GM21825 (cell line): ENCODE results near the gene COX4I1.
"Not testable (repeated sequence)": the region's sequence is repeated elsewhere in the genome, so short reads cannot be mapped to it uniquely, and the experiment has no call there.

Experiments used
- ATAC-seq: cut with Tn5 transposase; IDR thresholded peaks from one replicate; pipeline ENCODE4 v1.9.1; 2021; ENCODE audit warnings: mild to moderate bottlenecking, moderate library complexity; ENCODE audit not compliant: unreplicated experiment

The COX4I1 gene

DNA sequence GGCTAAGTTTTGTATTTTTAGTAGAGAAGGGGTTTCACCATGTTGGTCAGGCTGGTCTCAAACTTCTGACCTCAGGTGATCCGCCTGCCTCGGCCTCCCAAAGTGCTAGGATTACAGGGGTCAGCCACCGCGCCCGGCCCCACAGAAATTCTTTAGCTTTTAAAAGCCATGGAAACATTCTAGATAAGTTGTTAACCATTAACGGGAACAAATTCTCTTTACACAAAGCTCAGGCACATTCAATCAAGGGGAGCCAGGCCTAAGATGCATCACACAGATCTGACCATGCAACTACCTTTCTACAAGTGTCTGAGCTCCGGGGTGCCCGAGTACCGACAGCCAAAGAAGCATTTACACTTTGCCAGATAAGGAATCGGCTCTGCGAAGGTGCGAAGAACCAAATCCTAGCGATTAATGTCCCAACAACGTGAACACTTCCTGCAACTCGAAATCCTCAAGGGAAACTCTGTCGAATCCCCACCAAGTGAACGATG is 1.2 kb upstream of the COX4I1 start:
- ATAC-seq: no peak

DNA sequence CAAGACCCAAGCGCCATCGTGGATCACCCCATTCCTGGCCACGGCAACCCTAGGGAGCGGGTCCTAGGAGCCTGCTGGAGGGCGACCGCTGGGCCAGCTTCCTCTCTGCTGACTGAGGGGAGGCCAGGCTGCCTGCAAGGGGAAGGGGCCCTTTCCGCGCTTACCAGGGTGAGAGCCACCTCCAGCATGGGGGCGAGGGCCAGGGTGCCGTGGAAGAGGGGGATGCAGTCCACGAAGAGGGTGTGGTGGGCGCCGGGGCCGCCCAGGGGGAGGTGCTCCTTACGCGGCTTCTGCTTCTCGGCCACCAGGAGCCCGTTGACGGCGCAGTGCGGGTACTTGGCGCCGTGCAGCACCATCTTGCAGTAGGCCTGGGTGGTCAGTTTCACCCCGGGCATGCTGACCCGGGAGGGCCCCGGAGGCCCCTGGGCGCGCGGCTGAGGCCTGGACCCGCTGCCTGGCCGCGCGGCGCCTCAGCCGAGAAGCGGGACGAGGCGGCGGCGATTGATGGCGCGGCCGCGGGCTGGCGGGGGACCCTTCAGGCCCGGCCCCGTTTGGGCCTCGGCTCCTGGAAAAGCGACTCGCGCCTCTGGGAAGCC is 496 bp upstream of the COX4I1 start:
- ATAC-seq: peak; percentile 29

DNA sequence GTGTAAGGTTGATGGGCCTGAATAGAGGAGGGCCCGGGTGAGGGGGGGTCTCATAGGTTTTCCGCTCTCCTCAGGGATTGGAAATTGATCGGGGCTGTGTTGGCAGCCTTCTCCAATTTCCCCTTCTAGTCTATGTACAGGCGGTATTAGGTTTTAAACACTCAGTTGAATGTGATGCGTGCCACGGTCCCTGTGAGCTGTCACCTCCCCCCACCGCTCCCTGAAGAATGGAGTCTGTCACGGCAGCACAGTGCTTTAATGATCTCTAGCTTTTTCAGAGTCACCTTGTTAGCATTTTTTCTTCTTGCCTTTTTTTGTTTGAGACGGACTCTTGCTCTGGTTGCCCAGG is 800 bp downstream of the COX4I1 start:
- no peak for ATAC-seq

DNA sequence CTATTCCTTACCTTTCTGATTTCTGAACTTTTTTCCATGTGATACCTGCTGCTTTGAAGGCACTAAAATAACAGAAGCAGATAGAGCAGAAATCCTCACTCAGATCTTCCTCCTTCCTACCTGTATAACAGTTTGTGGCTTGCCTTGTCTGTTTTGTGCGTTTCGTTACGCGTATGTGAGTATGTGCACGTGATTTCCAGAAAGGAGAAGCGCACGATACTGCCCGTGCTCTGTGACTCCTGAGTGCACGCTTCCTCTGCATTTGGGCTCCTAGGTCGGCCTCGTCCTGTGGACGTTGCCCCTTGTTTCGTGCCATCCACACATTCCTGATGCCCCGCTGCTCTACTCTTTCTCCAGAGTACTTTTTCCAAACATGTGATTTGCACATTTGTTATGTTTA is 4.1 kb downstream of the COX4I1 start:
- ATAC-seq: no peak

DNA sequence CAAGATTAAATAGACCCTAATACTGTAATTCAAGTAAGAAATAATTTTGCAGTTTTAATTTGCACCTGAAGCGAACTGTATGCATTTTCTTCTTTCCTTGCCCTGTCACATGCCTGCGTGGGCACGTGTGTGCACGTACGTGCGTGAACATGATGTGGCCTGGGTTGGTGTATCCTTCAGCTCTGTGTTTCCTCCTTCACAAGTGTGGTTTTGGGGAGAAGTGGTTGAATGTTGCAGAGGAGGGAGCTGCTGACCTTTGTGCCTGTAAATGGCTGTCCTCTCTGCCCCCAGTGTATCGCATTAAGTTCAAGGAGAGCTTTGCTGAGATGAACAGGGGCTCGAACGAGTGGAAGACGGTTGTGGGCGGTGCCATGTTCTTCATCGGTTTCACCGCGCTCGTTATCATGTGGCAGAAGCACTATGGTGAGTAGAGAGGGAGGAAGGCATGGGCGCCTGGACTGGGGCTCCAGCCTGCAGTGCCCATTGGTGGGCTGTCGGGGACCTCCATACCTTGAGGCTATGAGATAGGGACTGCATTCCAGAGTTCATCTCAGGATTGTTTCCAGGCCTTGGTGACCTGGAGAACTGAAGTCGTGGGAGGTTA is 6.0 kb downstream of the COX4I1 start:
- no peak for ATAC-seq

DNA sequence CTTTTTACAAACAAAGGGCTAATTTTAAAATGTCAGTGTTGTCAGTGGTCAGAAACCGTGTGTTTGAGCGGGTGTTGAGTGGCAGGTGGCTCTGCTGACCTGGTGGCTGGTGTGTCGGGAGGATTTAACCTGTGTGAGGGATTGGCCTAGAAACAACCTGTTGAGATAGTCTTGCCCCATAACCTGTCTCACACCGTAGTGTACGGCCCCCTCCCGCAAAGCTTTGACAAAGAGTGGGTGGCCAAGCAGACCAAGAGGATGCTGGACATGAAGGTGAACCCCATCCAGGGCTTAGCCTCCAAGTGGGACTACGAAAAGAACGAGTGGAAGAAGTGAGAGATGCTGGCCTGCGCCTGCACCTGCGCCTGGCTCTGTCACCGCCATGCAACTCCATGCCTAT is 7.0 kb downstream of the COX4I1 start:
- no peak for ATAC-seq

DNA sequence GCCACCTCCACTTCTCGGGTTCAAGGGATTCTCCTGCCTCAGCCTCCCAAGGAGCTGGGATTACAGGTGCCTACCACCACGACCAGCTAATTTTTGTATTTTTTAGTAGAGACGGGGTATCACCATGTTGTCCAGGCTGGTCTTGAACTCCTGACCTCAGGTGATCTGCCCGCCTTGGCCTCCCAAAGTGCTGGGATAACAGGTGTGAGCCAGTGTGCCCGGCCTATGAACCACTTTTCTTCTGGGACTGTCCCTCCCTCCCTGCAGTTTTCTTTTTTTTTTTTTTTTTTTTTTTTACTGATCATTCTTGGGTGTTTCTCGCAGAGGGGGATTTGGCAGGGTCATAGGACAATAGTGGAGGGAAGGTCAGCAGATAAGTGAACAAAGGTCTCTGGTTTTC is 7.8 kb downstream of the COX4I1 start:
- ATAC-seq: not testable (repeated sequence)

DNA sequence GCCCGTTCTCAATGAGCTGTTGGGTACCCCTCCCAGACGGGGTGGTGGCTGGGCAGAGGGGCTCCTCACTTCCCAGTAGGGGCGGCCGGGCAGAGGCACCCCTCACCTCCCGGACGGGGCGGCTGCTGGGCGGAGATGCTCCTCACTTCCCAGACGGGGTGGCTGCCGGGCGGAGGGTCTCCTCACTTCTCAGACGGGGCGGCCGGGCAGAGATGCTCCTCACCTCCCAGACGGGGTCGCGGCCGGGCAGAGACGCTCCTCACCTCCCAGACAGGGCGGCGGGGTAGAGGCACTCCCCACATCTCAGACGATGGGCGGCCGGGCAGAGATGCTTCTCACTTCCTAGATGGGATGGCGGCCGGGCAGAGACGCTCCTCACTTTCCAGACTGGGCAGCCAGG is 8.6 kb downstream of the COX4I1 start:
- not testable (repeated sequence) for ATAC-seq

DNA sequence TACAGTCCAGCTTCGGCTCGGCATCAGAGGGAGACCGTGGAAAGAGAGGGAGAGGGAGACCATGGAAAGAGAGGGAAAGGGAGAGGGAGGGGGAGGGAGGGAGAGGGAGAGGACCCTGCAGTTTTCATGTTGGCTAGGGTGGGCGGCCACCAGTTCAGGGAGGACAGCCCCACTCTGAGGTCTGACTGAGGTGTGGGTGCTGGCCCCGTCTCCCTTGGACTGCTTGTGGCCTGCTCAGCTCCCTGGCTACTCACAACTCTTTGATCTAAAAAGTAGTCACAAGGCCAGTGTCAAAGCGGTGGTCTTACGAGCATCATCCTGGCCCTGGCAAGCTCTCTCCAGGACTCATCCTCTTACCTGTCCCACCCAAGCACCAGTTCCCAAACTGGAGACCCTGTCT is 9.4 kb downstream of the COX4I1 start:
- ATAC-seq: no peak

DNA sequence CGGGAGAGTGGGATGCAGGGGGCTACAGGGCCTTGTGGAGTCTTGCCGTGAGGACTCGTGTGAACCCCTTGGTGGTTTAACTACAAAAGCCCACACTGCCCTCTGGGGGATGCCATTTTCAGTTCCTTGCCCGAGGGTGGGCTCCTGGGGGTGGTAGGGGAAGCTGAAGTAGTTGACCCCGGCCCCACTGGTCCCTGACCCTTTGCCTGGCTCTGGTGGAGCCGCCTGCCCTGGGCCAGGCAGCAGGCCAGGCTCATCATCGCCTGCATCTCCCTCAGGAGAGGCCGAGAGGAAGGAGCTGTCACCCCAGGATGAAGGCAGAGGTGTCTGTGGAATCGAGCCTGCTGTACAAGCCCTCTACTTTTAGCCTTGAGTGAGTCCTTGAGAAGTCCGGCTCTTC is 10.2 kb downstream of the COX4I1 start:
- no peak for ATAC-seq

DNA sequence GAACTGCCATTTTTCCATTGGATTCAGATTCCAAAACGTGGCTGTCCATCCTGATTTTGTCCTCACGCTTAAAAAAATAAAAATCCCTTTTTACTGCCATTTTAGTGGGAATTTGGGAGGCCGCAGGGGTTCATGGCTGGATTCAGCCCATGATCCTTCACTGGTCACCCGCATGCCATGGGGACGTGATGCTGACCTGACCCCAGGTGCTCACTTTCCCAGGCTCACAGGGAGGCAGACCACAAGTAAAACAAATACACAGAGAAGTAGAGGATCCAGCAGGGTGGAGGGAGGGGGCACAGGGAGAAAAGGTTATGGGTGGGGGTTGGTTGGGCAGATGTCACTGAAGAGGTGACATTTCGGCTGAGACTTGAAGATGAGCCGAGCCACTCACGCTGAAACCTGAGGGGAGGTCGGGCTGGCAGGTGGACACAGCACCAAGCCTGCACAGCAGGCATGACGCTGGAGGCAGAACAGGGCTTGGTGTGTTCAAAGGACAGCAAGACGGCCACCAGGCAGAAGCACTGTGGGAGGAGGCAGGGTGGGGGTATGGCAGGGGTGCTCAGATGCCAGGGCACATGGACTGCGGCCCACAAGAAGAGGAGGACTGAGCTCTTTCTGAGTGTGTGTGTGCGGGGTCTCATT is 10.7 kb downstream of the COX4I1 start:
- no peak for ATAC-seq

DNA sequence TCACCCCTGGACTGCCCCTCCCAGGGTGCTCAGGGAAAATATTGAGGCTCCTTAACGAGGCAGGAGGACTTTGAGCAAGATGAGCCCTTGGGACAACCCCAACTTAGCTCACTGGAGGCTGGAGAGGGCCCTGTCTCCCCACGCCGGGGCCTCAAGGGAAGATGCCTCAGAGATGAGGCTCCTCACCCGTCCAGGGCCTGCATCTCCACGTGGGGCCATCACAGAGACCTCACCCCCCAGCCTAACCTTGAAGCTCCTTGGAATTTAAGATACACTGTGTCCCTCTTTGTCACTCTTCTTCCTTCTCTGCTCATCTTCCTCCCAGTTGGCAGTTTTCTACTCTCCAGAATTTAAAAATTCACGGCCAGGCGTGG is 11.2 kb downstream of the COX4I1 start:
- ATAC-seq: no peak

DNA sequence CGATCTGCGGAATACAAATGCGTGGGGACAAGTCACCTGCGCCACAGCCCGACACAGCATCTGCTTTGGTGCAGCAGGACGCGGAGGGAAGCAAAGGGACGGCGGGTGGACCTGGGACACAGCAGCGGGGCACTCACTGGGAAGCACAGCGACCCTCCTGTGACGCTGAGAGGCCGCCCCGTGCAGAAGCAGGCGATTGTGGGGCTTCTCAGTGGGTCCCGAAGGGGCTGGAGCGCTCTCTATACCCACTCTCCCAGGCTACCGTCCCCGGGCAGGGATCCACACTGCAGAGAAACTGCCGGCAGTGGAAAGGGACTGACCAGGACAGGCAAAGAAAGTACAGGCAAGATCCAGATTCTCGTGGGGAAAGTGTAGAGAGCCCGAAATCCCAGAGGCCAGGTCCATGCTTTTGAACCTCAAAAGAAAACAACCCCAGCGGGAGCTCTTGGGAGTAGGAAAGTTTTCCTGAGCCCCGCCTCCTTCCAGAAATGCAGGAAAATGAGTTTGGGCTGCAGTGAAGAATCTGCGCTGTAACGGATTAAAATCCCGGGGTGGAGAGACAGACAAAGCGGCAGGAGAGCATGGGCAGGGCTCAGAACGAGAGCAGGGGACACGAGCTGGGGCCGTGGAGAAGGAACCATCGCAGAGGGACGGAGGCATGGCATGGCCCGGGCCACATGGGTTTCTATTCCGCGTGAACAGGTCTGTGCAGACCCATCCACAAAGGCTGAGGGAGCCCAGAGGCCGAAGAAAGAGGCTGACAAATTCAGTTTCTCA is 12.7 kb downstream of the COX4I1 start:
- no peak for ATAC-seq

DNA sequence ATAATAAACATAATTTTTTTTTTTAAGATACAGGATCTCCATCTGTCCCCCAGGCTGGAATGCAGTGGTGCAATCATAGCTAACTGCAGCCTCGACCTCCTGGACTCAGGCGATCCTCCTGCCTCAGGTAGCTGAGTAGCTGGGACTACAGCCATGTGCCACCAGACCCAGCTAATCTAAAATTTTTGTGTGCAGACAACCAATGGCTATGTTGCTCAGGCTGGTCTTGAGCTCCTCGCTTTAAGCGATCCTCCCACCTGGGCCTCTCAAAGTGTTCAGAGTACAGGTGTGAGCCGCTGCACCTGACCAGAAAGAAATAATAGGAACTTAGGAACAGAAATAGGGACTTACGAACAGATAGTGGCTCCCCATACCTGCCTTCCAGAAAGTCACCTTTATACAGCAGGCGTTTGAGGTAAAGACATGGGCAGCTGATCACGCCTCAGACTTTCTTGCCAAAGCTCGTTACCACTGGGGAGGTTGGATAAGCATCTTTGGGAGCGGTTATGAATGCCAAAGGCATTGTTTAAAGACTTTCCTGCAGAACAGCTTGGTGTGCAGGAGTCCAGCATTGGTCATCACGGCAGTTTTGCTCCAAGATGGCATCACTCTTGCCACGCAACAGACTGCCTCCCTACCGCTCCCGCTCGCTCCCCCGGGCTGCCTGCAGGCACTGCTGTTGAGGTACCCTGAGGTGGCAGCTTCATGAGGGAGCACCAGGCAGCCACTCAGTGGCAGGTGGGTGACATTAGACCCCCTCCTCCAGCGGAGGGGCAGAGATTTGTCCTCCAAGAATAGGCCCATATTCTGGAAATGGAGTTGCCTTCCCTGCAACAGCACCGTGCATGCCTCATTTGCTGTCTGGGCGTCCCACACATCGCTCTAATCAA is 13.6 kb downstream of the COX4I1 start:
- ATAC-seq: no peak

DNA sequence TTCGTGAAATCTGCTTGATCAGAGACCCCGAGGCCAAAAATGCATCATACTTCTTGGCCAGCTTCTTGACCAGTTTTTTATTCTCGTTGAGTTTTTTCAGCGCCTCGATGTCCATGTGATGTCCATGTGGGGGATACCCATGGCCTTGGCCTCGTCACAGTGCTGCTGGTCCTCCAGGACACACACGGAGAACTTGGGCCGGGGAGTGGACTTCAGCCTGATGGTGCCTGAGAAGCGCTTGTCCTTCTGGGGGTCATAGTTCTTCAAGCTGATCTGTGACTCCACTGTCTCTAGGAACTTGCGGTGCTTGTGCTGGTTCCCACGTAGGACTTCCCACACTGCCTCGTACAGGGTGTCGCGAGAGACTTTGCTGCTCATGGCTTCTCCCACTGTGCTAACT is 16.7 kb downstream of the COX4I1 start:
- ATAC-seq: no peak

DNA sequence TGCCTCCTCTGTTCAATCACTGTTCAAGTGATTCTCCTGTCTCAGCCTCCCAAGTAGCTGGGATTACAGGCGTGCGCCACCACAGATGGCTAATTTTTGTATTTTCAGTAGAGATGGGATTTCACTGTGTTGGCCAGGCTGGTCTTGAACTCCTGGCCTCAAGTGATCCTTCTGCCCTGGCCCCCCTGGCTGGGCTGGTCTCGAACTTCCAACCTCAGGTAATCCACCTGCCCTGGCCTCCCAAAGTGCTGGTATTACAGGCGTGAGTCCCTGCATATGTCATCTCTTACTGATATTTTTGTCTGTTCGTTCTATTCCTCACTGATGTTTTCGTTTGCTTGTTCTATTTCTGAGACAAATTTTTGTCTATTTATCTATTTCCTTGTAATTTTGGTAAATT is 17.7 kb downstream of the COX4I1 start:
- not testable (repeated sequence) for ATAC-seq

DNA sequence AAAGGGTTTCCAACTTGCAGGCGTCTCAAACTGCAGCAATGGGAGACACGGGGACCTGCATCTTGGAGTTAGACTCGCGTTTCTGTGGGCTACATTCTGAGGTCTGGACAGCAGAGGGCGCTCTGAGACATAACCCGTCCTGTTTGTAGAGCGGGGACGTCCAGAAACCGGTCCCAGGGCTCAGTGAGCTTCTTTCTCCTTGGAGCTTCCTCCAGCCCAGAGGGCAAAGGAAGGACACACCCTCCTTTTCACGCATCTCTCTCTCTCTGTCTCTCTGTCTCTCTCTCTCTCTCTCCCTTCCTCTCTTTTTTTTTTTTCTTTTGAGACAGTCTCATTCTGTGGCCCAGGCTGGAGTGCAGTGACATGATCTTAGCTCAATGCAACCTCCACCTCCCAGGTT is 19.8 kb downstream of the COX4I1 start:
- ATAC-seq: peak; percentile 48

DNA sequence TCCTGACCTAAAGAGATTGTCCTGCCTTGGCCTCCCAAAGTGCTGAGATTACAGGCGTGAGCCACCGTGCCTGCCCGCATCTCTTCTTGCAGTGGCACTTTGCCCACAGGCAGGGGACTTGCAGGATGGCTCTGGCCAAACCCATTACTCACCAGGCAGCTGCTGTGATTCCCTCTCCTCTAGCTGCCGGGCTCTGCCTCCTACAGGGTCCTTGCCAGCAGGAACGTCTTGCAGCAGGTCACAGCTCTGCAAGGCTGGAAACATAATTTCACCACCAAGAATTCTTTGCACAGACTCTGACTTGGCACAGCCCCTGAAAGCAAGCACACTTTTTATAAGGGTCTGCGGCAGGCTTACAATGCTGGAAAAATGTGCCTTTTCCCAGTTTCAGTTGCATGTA is 20.3 kb downstream of the COX4I1 start:
- no peak for ATAC-seq

DNA sequence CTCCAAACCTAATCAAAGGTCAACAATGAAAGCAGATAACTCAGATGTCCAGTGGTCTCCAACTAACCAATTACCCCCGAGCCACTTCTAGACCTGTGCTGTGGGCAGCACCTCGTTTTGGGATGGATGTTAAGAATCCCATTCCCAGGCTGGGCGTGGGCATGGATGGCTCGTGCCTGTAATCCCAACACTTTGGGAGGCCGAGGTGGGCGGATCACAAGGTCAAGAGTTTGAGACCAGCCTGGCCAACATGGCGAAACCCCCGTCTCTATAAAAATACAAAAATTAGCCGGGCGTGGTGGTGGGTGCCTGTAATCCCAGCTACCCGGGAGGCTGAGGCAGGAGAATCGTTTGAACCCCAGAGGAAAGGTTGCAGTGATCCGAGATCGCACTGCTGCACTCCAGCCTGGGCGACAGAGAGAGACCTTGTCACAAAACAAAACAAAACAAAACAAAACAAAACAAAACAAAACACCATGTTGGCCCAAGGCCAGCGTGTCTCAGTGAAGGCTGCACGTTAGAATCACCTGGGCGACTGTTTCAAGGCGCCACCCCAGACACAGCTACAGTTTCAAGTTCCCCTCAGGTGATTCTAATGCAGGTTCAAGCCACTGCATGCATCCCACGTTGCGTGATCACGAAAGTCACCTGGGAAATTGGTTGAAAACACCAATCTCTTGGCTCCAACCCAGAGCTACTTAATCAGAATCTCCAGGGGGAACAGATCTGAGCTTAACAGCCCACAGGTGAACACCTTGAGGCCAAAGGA is 21.3 kb downstream of the COX4I1 start:
- ATAC-seq: no peak
